ENCODE measurements around the gene PCSK4.

PCSK4 gene

DNA sequence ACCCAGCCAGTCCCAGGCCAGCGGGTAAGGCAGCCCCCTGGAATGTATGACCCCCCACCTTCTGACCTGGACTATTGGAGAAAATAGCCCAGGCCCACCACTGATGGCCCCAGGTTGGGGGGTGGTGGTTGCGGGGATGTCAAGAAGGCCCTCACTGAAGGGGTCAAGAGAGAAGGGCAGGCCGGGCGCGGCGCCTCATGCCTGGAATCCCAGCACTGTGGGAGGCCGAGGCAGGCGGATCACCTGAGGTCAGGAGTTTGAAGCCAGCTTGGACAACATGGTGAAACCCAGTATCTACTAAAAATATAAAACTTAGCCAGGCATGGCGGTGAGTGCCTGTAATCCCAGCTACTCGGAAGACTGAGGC is 24.1 kb upstream of the PCSK4 start:
- TF ChIP-seq, protein P1, sequence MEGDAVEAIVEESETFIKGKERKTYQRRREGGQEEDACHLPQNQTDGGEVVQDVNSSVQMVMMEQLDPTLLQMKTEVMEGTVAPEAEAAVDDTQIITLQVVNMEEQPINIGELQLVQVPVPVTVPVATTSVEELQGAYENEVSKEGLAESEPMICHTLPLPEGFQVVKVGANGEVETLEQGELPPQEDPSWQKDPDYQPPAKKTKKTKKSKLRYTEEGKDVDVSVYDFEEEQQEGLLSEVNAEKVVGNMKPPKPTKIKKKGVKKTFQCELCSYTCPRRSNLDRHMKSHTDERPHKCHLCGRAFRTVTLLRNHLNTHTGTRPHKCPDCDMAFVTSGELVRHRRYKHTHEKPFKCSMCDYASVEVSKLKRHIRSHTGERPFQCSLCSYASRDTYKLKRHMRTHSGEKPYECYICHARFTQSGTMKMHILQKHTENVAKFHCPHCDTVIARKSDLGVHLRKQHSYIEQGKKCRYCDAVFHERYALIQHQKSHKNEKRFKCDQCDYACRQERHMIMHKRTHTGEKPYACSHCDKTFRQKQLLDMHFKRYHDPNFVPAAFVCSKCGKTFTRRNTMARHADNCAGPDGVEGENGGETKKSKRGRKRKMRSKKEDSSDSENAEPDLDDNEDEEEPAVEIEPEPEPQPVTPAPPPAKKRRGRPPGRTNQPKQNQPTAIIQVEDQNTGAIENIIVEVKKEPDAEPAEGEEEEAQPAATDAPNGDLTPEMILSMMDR (IDR thresholded peaks at IDR 0.05; ENCODE audit: control insufficient read depth, insufficient read depth, low read depth, low read length, missing control alignments), result no peak
- no peak overlapping the region for H3K4me3 ChIP-seq (ENCODE audit: control insufficient read depth, low read depth, low read length)
- no peak for DNase-seq (ENCODE audit: low read depth)

DNA sequence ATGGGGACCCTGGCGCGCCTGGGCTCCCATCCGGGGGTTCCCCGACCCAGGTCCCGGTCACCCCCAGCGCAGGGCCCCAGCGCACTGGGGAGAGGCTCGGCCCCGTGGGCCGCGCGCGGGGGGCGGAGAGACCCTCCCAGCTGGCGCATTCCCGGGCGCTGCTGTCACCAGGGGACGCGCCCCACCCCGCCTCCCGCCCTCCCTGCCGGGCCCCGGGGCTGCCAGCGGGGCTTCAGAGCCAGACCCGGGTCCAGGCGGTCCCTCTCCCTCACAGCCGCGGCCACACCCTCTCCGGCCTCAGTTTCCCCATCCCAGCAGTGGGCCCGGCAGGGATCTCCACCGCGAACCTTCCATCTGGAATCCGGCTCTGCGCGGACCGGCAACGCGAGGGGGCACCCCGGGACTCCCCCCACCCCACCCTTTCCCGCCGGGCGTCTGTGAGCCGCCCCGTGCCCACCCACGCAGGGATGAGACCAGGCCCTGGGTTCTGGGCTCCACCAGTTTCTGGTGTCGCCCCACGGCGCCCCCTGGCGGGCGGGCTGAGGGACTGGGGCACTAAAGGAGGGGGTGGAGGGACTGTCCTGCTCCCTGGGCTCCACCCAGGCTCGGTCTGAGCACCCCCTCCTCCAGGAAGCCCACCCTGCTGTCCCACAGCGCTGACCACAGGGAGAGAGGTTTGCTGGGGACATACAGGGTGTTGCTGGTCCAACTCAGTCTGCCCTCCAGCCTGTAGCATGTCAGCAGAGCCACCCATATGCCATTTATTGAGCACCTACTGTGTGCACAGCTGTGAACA is 23.5 kb upstream of the PCSK4 start:
- H3K4me3 ChIP-seq (ENCODE audit: control insufficient read depth, low read depth, low read length), result peak overlapping the region; percentile 64
- no peak for DNase-seq (ENCODE audit: low read depth)

DNA sequence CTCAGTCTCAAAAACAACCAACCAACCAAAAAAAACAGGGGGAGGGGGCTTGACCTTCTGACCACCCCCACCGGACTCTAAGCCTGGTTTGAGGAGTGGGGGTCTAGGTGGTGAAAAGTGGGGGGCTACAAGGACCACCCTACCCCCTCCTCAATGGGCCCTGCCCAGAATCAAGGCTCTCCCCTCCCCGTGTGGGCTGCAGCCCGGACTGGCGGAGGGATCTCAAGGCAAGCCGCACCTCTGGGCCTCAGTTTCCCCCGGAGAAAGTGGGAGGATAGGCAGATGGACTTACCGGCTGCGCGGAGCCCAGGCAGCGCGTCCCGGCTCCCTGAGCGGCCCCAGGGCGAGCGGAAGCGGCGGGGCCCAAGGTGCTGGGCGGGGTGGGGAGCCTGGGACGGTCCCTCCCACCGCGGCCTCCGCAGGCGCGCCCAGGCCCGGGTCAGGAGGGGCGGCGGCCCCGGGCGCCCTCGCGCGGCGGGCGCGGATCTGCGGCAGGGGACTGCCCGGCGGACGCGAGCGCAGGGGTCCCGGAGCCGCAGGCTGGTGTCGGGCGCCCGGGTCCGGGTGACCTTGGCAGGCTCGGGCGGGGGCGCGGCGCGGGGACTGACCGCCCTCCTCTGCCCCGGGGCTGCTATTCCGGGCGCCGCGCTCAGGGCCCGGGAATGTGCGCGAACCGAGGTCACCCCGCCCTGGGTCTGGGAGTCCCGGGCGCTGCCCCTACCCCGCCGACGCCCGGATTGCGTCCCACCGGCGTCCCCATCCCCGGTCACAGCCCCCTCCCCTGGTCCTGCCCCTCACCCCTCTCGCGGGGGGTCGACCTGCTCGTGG is 22.7 kb upstream of the PCSK4 start, which contains the start of gene ADAMTSL5:
Gene ADAMTSL5, minus strand, starts transcription at position 349 of the 828 bp plus-strand sequence. CDS start 2,076 bp downstream, outside the sequence.
- no peak for DNase-seq (ENCODE audit: low read depth)
- TF ChIP-seq, protein P1 (IDR thresholded peaks at IDR 0.05; ENCODE audit: control insufficient read depth, insufficient read depth, low read depth, low read length, missing control alignments), result no peak
- peak within 1 kb of the TSS; percentile 64 for H3K4me3 ChIP-seq (ENCODE audit: control insufficient read depth, low read depth, low read length)

More for the DNA sequence above, 23.5 kb upstream of the PCSK4 start:
- TF ChIP-seq, protein P1 (IDR thresholded peaks at IDR 0.05; ENCODE audit: control insufficient read depth, insufficient read depth, low read depth, low read length, missing control alignments), result peak; percentile 76

DNA sequence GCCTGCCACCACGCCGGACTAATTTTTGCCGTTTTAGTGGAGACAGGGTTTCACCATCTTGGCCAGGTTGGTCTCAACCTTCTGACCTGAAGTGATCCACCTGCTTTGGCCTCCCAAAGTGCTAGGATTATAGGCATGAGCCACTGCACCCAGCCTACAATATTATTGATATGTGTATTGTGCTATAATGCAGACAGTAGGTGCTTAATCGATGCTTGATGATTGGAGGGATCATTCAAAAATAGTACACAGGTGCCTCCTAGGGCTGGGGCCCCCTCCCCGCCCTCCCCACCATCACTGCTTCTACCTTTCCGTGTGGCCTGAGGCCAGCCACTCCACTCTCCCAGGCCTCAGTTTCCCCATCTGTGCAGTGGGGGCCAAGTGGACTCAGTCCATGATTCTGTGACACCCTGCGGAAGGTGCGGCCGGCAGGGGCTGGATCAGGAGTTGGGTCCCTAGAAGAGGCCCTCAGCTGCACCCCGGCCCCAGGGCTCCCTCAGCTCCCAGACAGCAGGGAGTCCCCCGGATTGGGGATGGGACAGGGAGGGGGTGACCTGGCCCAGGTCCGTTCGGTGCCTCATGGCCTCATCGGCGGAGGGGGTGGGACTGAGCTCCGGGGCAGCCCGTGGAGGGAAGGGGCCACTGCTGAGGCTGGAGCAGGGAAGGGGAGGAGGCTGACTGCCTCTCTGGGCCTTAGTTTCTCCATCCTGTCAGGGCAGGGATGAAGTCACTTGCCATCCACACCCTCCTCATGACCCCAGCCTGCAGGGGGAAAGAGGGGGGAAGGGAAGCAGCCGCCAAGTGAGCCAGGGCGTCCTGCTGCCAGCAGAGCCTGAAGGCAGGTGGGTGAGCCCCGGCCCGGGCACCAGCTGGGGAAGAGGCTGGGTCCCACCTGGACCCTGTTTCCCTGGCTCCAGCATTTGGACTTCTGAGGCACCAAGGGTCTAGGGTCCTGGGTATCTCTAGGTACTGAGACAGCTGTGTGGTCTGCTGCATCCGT is 21.5 kb upstream of the PCSK4 start:
- TF ChIP-seq, protein P1 (IDR thresholded peaks at IDR 0.05; ENCODE audit: control insufficient read depth, insufficient read depth, low read depth, low read length, missing control alignments), result no peak
- no peak overlapping the region for H3K4me3 ChIP-seq (ENCODE audit: control insufficient read depth, low read depth, low read length)
- no peak for DNase-seq (ENCODE audit: low read depth)

DNA sequence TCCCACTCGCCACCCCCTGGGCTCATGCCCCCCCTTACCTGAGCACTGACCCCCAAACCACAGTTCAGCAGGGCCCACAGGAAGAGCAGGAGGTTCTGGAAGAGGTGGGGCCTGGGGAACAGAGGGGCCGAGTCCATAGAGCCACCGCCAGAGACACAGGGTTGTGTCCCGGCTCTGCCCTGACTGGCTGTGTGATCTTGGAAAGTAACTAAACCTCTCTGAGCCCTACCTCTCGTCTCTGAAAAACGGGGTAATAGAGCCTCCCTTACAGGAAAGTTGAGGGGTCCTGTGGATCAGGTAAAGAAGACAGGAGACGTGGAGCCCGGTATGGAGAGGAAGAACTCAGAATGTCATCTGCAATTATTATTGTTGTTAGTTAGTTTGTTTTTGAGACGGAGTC is 20.7 kb upstream of the PCSK4 start:
- H3K4me3 ChIP-seq (ENCODE audit: control insufficient read depth, low read depth, low read length), result no peak overlapping the region
- DNase-seq (ENCODE audit: low read depth), result no peak
- TF ChIP-seq, protein P1 (IDR thresholded peaks at IDR 0.05; ENCODE audit: control insufficient read depth, insufficient read depth, low read depth, low read length, missing control alignments), result no peak

DNA sequence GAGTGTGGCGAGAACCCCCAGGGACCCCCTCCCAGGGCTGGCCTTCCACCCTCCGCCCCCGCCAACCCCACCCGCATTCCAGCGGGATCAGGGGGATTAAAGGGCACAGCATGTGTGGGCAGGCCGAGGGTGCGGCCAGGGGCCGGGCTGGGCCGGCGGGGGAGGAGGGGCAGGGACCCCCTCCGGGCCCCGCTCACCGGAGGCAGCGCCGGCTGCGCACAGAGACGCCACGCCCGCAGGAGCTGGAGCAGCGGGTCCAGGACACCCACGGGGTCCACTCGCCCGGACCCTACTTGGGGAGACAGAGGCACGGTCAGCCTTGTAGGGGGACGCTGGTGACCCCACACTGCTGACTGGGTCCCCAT is 20.3 kb upstream of the PCSK4 start:
- TF ChIP-seq, protein P1 (IDR thresholded peaks at IDR 0.05; ENCODE audit: control insufficient read depth, insufficient read depth, low read depth, low read length, missing control alignments), result no peak
- H3K4me3 ChIP-seq (ENCODE audit: control insufficient read depth, low read depth, low read length), result no peak overlapping the region

More for the DNA sequence above, 20.3 kb upstream of the PCSK4 start:
- DNase-seq (ENCODE audit: low read depth), result no peak

All from AG09309 (cell line).